ENCODE results near the gene COL23A1. TPM values are rescaled to one million over a fixed set of nuclear protein-coding genes. Genes with fewer than 3 reads are reported as not detected.
A peak's percentile ranks its signal among the peaks of the same experiment; 100 is the strongest.

COL23A1 gene
- total and polyA plus RNA-seq, 2 of the 8 experiments (the other 6 are each of a cell fraction or from before 2014, with no cell fraction given): 3.1 to 4.7 TPM

GRCh38 chr5:178454821-178455479 lies 135.2 kb downstream of the COL23A1 start:
- no peak overlapping the region for H2AK5ac ChIP-seq (ENCODE audit: low read depth, low read length)
- no peak overlapping the region for H3K27ac ChIP-seq (ENCODE audit: low read depth, low read length)
- peaks cover 3 to 7% (median 5%) of the 10 kb centered on the region in 4 experiments; a peak in 5 of 7 replicates for H3K4me1 ChIP-seq (replicated peaks in 1 of 4; ENCODE audit: control insufficient read depth in 3 of 4, insufficient read depth in 4 of 4, low read length in 3 of 4)
- no peaks in the 10 kb centered on the region for H3K23me2 ChIP-seq (ENCODE audit: low read depth, low read length)
- no peaks in the 10 kb centered on the region for H3K79me1 ChIP-seq (ENCODE audit: low read depth, low read length)
- H2BK120ac ChIP-seq (replicated peaks; ENCODE audit: low read depth, low read length): no peak overlapping the region
- no peak overlapping the region for H4K8ac ChIP-seq (ENCODE audit: extremely low read depth, insufficient read depth, low read length)
- 0 out of 2 replicates have a peak overlapping the region, but pooled peaks have one; percentile 29 for H2BK15ac ChIP-seq (ENCODE audit: low read length)
- DNase-seq (ENCODE audit: low read depth in 1 of 2, low spot score in 2 of 2): no peak
- H4K5ac ChIP-seq (ENCODE audit: insufficient read length, low read depth, low read length): no peak overlapping the region
- WGBS, 2 experiments (ENCODE audit: extremely low coverage in 1 of 2, insufficient coverage in 1 of 2, insufficient read length in 1 of 2, insufficient replicate concordance in 2 of 2, low coverage in 1 of 2, low lambda C conversion rate in 2 of 2, missing lambda C conversion rate in 1 of 2): 92% methylated on average over 22 of the region's 22 CpGs; no CpG with 5 or more reads in 1 of the 2 experiments
- H3K4me2 ChIP-seq (ENCODE audit: insufficient read depth in 1 of 2, low read depth in 2 of 2, low read length in 2 of 2): no peak overlapping the region
- H2BK20ac ChIP-seq (ENCODE audit: low read length): no peak overlapping the region
- FAIRE-seq: no peak
- no peak overlapping the region for H2AFZ ChIP-seq (ENCODE audit: low read length)
- H2BK5ac ChIP-seq (ENCODE audit: low read depth, low read length): no peak overlapping the region
- no peak overlapping the region for H3K4ac ChIP-seq (replicated peaks; ENCODE audit: insufficient read length, low read depth, low read length)
- H3K36me3 ChIP-seq (ENCODE audit: control insufficient read depth in 2 of 4, insufficient read depth in 4 of 4, low read length in 3 of 4): no peaks in the 10 kb centered on the region
- H3K9ac ChIP-seq (replicated peaks in 1 of 4; ENCODE audit: extremely low read depth in 1 of 4, low read depth in 3 of 4, low read length in 3 of 4): no peak overlapping the region
- no peaks in the 10 kb centered on the region for H4K20me1 ChIP-seq (replicated peaks in 1 of 2; ENCODE audit: control insufficient read depth in 1 of 2, insufficient read depth in 2 of 2, low read length in 2 of 2)
- ChIA-PET POLR2A (ENCODE audit: partially characterized antibody) (interaction anchor here (1.1 kb wide), 1 partner anchor 99 kb away, joined by 3 read pairs; no protein-coding TSS in a partner anchor), CTCF (ENCODE audit: partially characterized antibody) (interaction anchor here (1.0 to 1.5 kb wide), 5 partner anchors 18 to 171 kb away, joined by 3 to 4 read pairs (median 4); partner anchors contain the start of gene COL23A1)
- no peak overlapping the region for H3K56ac ChIP-seq (replicated peaks; ENCODE audit: insufficient read length, low read depth, low read length)
- H3K18ac ChIP-seq (ENCODE audit: extremely low read depth, low read length): no peak overlapping the region
- no peak overlapping the region for H3K23ac ChIP-seq (ENCODE audit: insufficient read length)
- H3K9me3 ChIP-seq (ENCODE audit: insufficient read depth in 2 of 2, low read depth in 1 of 2, low read length in 1 of 2): no peaks in the 10 kb centered on the region
- 0 out of 2 replicates have a peak overlapping the region, but pooled peaks have one; percentile 75 for H2BK12ac ChIP-seq (ENCODE audit: low read depth, low read length)
- H3K79me2 ChIP-seq (ENCODE audit: control insufficient read depth in 1 of 2, insufficient read depth in 2 of 2, low read length in 2 of 2): no peaks in the 10 kb centered on the region
- no peak overlapping the region for H4K91ac ChIP-seq (replicated peaks; ENCODE audit: insufficient read length, low read length)
- TF ChIP-seq CEBPB (IDR thresholded peaks at IDR 0.05; ENCODE audit: low read depth, low read length) (no peak), E2F6 (IDR thresholded peaks at IDR 0.05) (peak; percentile 57; the same call in 1 of the 2 replicates), TBP (IDR thresholded peaks at IDR 0.05; ENCODE audit: low read depth, low read length) (no peak), RBBP5 (IDR thresholded peaks at IDR 0.05; ENCODE audit: borderline replicate concordance, low read depth, low read length) (no peak), CTCF (IDR thresholded peaks at IDR 0.05; ENCODE audit: control extremely low read depth in 1 of 3, insufficient read depth in 1 of 3, low read depth in 1 of 3, low read length in 3 of 3) (peak in 1 of 3 experiments; percentile 7; a peak in 1 of 4 replicates)
- H3K4me3 ChIP-seq (ENCODE audit: extremely low read depth in 1 of 4, insufficient read depth in 2 of 4, low read depth in 3 of 4, low read length in 4 of 4): no peak overlapping the region
- H3K14ac ChIP-seq (ENCODE audit: insufficient read length): no peak overlapping the region
- no peaks in the 10 kb centered on the region for H3K27me3 ChIP-seq (replicated peaks in 1 of 4; ENCODE audit: control insufficient read depth in 3 of 4, extremely low read depth in 1 of 4, insufficient read depth in 3 of 4, low read length in 3 of 4)

Measured in H1 (cell line).